Activated CD4-positive, alpha-beta T cell treated with anti-CD3 and anti-CD28 coated beads, Interleukin-2, Interleukin-4, amounts not matched to agents 100 ng/mL and 50 ng/mL, durations not matched to agents 16 hours and 8 hours (primary cell): Measurements from ENCODE around the gene SPHK1.

Source experiments
- DNase-seq: peaks from one replicate; pipeline ENCODE4 v3.0.0-alpha.2; 2020; ENCODE audit warnings: low spot score

Gene SPHK1

GRCh38 chr17:76407509-76407908, 23.1 kb downstream of the SPHK1 start:
- no peak for DNase-seq

GRCh38 chr17:76408037-76408849, 23.8 kb downstream of the SPHK1 start:
- peak; percentile 68 for DNase-seq

GRCh38 chr17:76410328-76410965, 26.0 kb downstream of the SPHK1 start:
- DNase-seq = no peak

- no peak for DNase-seq
Observed at GRCh38 chr17:76411247-76411646, 26.8 kb downstream of the SPHK1 start.

- no peak for DNase-seq
Observed at GRCh38 chr17:76414334-76415295, 30.2 kb downstream of the SPHK1 start.

GRCh38 chr17:76415786-76416185, 31.4 kb downstream of the SPHK1 start:
- no peak for DNase-seq

- no peak for DNase-seq
Observed at GRCh38 chr17:76416457-76416856, 32.0 kb downstream of the SPHK1 start.

GRCh38 chr17:76416899-76417298, 32.5 kb downstream of the SPHK1 start:
- DNase-seq = no peak

GRCh38 chr17:76417499-76418143, 33.2 kb downstream of the SPHK1 start:
- no peak for DNase-seq

- no peak for DNase-seq
Observed at GRCh38 chr17:76419576-76420260, 35.3 kb downstream of the SPHK1 start.

GRCh38 chr17:76420356-76421043, 36.1 kb downstream of the SPHK1 start:
- DNase-seq = no peak

- no peak for DNase-seq
Observed at GRCh38 chr17:76421044-76421407, 36.6 kb downstream of the SPHK1 start.

GRCh38 chr17:76422406-76422805, 38.0 kb downstream of the SPHK1 start:
- no peak for DNase-seq

GRCh38 chr17:76422860-76423259, 38.5 kb downstream of the SPHK1 start:
- no peak for DNase-seq

GRCh38 chr17:76426853-76427252, 42.4 kb downstream of the SPHK1 start:
- no peak for DNase-seq

GRCh38 chr17:76427501-76428231, 43.3 kb downstream of the SPHK1 start:
- no peak for DNase-seq

- DNase-seq = no peak
Observed at GRCh38 chr17:76428511-76428910, 44.1 kb downstream of the SPHK1 start.

GRCh38 chr17:76431509-76431908, 47.1 kb downstream of the SPHK1 start:
- DNase-seq = no peak

- no peak for DNase-seq
Observed at GRCh38 chr17:76432004-76432403, 47.6 kb downstream of the SPHK1 start.

GRCh38 chr17:76432712-76433336, 48.4 kb downstream of the SPHK1 start:
- DNase-seq = peak; percentile 15
